Fibroblast of pulmonary artery (primary cell): Measurements from ENCODE around the gene RBM17.

Experiments used
- DNase-seq: peaks from one replicate; pipeline ENCODE4 v3.0.0-alpha.2; 2010; ENCODE audit warnings: low read depth
- H3K4me3 ChIP-seq: replicated peaks from 2 replicates; pipeline ENCODE4 v1.5.1; 2011; ENCODE audit warnings: low read depth, mild to moderate bottlenecking, control low read depth, low read length, moderate library complexity
- TF ChIP-seq, protein P1 (sequence below): IDR thresholded peaks from 2 replicates; pipeline ENCODE4 v1.5.1; 2011; ENCODE audit warnings: mild to moderate bottlenecking, control low read depth, low read length, inconsistent platforms; ENCODE audit errors: missing control alignments

The RBM17 gene

GRCh38 chr10:6108072-6108471 is 19.2 kb downstream of the RBM17 start:
- H3K4me3 ChIP-seq: no peak overlapping the region
- TF ChIP-seq, protein P1, sequence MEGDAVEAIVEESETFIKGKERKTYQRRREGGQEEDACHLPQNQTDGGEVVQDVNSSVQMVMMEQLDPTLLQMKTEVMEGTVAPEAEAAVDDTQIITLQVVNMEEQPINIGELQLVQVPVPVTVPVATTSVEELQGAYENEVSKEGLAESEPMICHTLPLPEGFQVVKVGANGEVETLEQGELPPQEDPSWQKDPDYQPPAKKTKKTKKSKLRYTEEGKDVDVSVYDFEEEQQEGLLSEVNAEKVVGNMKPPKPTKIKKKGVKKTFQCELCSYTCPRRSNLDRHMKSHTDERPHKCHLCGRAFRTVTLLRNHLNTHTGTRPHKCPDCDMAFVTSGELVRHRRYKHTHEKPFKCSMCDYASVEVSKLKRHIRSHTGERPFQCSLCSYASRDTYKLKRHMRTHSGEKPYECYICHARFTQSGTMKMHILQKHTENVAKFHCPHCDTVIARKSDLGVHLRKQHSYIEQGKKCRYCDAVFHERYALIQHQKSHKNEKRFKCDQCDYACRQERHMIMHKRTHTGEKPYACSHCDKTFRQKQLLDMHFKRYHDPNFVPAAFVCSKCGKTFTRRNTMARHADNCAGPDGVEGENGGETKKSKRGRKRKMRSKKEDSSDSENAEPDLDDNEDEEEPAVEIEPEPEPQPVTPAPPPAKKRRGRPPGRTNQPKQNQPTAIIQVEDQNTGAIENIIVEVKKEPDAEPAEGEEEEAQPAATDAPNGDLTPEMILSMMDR: no peak

GRCh38 chr10:6108631-6109443 is 20.0 kb downstream of the RBM17 start:
- DNase-seq: peak; percentile 69
- H3K4me3 ChIP-seq: no peak overlapping the region
- TF ChIP-seq, protein P1: peak; percentile 65

More at GRCh38 chr10:6108072-6108471, 19.2 kb downstream of the RBM17 start:
- DNase-seq: no peak

- H3K4me3 ChIP-seq: no peak overlapping the region
- DNase-seq: no peak
- TF ChIP-seq, protein P1: no peak
These were observed 20.6 kb downstream of the RBM17 start for GRCh38 chr10:6109444-6109775.

- H3K4me3 ChIP-seq: no peak overlapping the region
- TF ChIP-seq, protein P1: no peak
These were observed 21.3 kb downstream of the RBM17 start for GRCh38 chr10:6110136-6110535.

DNA sequence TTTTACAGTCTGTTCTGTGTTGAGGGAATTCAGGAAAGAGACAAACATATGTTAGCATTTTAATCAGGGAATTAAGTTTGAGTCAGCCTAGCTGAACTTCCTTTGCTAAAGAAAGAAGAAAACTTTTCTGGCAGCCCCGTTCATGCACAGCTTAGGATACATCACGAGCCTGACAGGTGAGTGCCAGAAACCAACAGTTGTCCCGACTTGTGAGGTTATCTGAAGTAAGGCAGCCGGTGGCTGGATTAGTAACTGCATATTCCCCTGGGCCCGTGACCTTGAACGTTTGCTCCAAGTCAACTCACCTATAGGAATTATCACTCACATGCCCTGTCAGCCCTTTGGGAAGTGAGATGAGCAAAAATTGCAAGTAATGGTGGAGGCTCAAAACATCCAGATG is 24.1 kb downstream of the RBM17 start:
- TF ChIP-seq, protein P1: no peak
- DNase-seq: no peak
- H3K4me3 ChIP-seq: no peak overlapping the region

More at GRCh38 chr10:6110136-6110535, 21.3 kb downstream of the RBM17 start:
- no peak for DNase-seq

DNA sequence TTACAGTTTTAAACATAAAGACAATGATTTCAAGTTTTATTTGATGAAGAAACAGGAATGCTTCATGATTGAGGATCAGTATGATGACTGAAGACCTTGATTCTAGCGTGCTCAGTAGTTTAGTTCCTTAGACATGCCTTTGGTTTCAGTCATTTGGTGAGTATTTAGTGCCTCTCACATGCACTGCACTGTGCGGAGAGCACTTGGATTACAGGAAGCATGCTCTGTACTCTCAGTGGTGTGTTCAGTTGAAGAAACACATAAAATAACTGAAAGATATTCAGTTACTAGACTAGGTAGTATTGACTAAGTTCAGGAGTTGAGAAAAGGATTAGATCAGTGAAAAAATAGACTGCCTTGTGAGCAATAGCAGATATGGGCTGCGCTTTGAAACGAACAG is 25.5 kb downstream of the RBM17 start:
- TF ChIP-seq, protein P1: no peak
- no peak for DNase-seq
- no peak overlapping the region for H3K4me3 ChIP-seq
